H9 (cell line): ENCODE results near the gene ASB8. TPM values are rescaled to one million over a fixed set of nuclear protein-coding genes. Genes with fewer than 3 reads are reported as not detected.
"Not testable (repeated sequence)": the region's sequence is repeated elsewhere in the genome, so short reads cannot be mapped to it uniquely, and the experiment has no call there.

Experiments
- DNase-seq: peaks from one replicate; pipeline ENCODE4 v3.0.0-alpha.2; 2017
- H2AFZ ChIP-seq: one replicate; pipeline ENCODE4 v1.6.1; 2013; ENCODE audit warnings: mild to moderate bottlenecking, low read length, control low read depth, moderate library complexity
- H2AK5ac ChIP-seq: 2 replicates; pipeline ENCODE4 v1.6.1; 2013; ENCODE audit warnings: low read length, control low read depth, mixed read lengths; ENCODE audit not compliant: insufficient read length
- H2BK120ac ChIP-seq: one replicate; pipeline ENCODE4 v1.6.1; 2013; ENCODE audit warnings: low read depth, mild to moderate bottlenecking, low read length, control low read depth, inconsistent platforms; ENCODE audit not compliant: poor library complexity, severe bottlenecking
- H2BK12ac ChIP-seq: 2 replicates; pipeline ENCODE4 v1.6.1; 2013; ENCODE audit warnings: low read length, control low read depth, mixed read lengths, low read depth; ENCODE audit not compliant: insufficient read length
- H2BK15ac ChIP-seq: 2 replicates; pipeline ENCODE4 v1.6.1; 2013; ENCODE audit warnings: low read depth, low read length, control low read depth
- H2BK20ac ChIP-seq: one replicate; pipeline ENCODE4 v1.6.1; 2013; ENCODE audit warnings: low read depth, mild to moderate bottlenecking, low read length, control low read depth, inconsistent platforms; ENCODE audit not compliant: poor library complexity, severe bottlenecking
- H2BK5ac ChIP-seq: 2 replicates; pipeline ENCODE4 v1.6.1; 2013; ENCODE audit warnings: low read length, control low read depth, mixed read lengths; ENCODE audit not compliant: insufficient read length
- H3K14ac ChIP-seq: 2 replicates; pipeline ENCODE4 v1.6.1; 2013; ENCODE audit warnings: low read length, control low read depth; ENCODE audit not compliant: insufficient read depth
- H3K18ac ChIP-seq: 2 replicates; pipeline ENCODE4 v1.6.1; 2013; ENCODE audit warnings: low read depth, mild to moderate bottlenecking, mixed read lengths, low read length, control low read depth; ENCODE audit not compliant: insufficient read length
- H3K23ac ChIP-seq: 2 replicates; pipeline ENCODE4 v1.6.1; 2013; ENCODE audit warnings: low read length, control low read depth, mixed read lengths, low read depth; ENCODE audit not compliant: insufficient read length
- H3K23me2 ChIP-seq: 2 replicates; pipeline ENCODE4 v1.6.1; 2013; ENCODE audit warnings: low read depth, mild to moderate bottlenecking, mixed read lengths, low read length, control low read depth; ENCODE audit not compliant: insufficient read length, poor library complexity, severe bottlenecking
- H3K27ac ChIP-seq: 2 replicates; pipeline ENCODE4 v1.5.1; 2013; ENCODE audit warnings: low read length, control low read depth, mixed read lengths, low read depth; ENCODE audit not compliant: insufficient read length
- H3K27me3 ChIP-seq: 2 replicates; pipeline ENCODE4 v1.6.1; 2013; ENCODE audit warnings: low read length, control low read depth, inconsistent platforms; ENCODE audit not compliant: insufficient read depth
- H3K4ac ChIP-seq: 2 replicates; pipeline ENCODE4 v1.6.1; 2013; ENCODE audit warnings: low read depth, mild to moderate bottlenecking, control low read depth, inconsistent platforms, low read length, moderate library complexity
- H3K4me1 ChIP-seq: 2 replicates; pipeline ENCODE4 v1.6.1; 2013; ENCODE audit warnings: low read length, control low read depth, inconsistent platforms; ENCODE audit not compliant: insufficient read depth
- H3K4me2 ChIP-seq: 2 replicates; pipeline ENCODE4 v1.6.1; 2013; ENCODE audit warnings: low read length, control low read depth, mixed read lengths; ENCODE audit not compliant: insufficient read length, insufficient read depth
- H3K56ac ChIP-seq: 2 replicates; pipeline ENCODE4 v1.6.1; 2013; ENCODE audit warnings: low read depth, mild to moderate bottlenecking, mixed read lengths, low read length, control low read depth; ENCODE audit not compliant: insufficient read length
- H3K79me1 ChIP-seq: 2 replicates; pipeline ENCODE4 v1.6.1; 2013; ENCODE audit warnings: low read depth, mild to moderate bottlenecking, moderate library complexity, low read length, control low read depth, inconsistent platforms; ENCODE audit not compliant: insufficient read depth, poor library complexity, severe bottlenecking
- H3K79me2 ChIP-seq: 2 replicates; pipeline ENCODE4 v1.6.1; 2013; ENCODE audit warnings: low read length, control low read depth, inconsistent platforms; ENCODE audit not compliant: insufficient read depth
- H3K9ac ChIP-seq: 2 replicates; pipeline ENCODE4 v1.6.1; 2013; ENCODE audit warnings: low read length, control low read depth, mixed read lengths; ENCODE audit not compliant: insufficient read length; ENCODE audit errors: extremely low read depth
- H3K9me3 ChIP-seq: one replicate; pipeline ENCODE4 v1.6.1; 2013; ENCODE audit warnings: low read depth, low read length, inconsistent platforms; ENCODE audit not compliant: control insufficient read depth
- H3T11ph ChIP-seq: one replicate; pipeline ENCODE4 v1.6.1; 2013; ENCODE audit warnings: mild to moderate bottlenecking, low read length, control low read depth, inconsistent platforms
- H4K20me1 ChIP-seq: one replicate; pipeline ENCODE4 v1.6.1; 2013; ENCODE audit not compliant: control insufficient read depth, insufficient read length, insufficient read depth
- H4K5ac ChIP-seq: 2 replicates; pipeline ENCODE4 v1.6.1; 2013; ENCODE audit warnings: low read depth, mild to moderate bottlenecking, mixed read lengths, low read length, control low read depth; ENCODE audit not compliant: insufficient read length
- H4K8ac ChIP-seq: replicated peaks from 2 replicates; pipeline ENCODE4 v1.6.1; 2013; ENCODE audit warnings: low read length, control low read depth, mixed read lengths, low read depth; ENCODE audit not compliant: insufficient read length
- H4K91ac ChIP-seq: 2 replicates; pipeline ENCODE4 v1.6.1; 2013; ENCODE audit warnings: low read depth, mild to moderate bottlenecking, moderate library complexity, mixed read lengths, low read length, control low read depth; ENCODE audit not compliant: insufficient read length
- H3K27ac Mint-ChIP-seq, 3 experiments: 2 replicates in 2 of 3; 3 replicates in 1 of 3; pipeline ENCODE4 v1.8.0; 2020 to 2021; ENCODE audit warnings: mixed read lengths in 3 of 3, mild to moderate bottlenecking in 1 of 3, moderate library complexity in 1 of 3
- H3K27me3 Mint-ChIP-seq: 2 replicates; pipeline ENCODE4 v1.8.0; 2021; ENCODE audit warnings: low read depth, mild to moderate bottlenecking, moderate library complexity, mixed read lengths
- H3K36me3 Mint-ChIP-seq, 3 experiments: 2 replicates in 2 of 3; 3 replicates in 1 of 3; pipeline ENCODE4 v1.8.0; 2020 to 2021; ENCODE audit warnings: low read depth in 3 of 3, mixed read lengths in 3 of 3; ENCODE audit not compliant: insufficient read depth in 1 of 3
- H3K4me1 Mint-ChIP-seq, 2 experiments: 2 replicates each; pipeline ENCODE4 v1.8.0; 2020; ENCODE audit warnings: mixed read lengths in 2 of 2
- H3K4me3 Mint-ChIP-seq, 2 experiments: 2 replicates in 1 of 2; 3 replicates in 1 of 2; pipeline ENCODE4 v1.8.0; 2020 to 2021; ENCODE audit warnings: mild to moderate bottlenecking in 2 of 2, mixed read lengths in 2 of 2, moderate library complexity in 1 of 2
- H3K9me3 Mint-ChIP-seq, 2 experiments: 2 replicates in 1 of 2; 3 replicates in 1 of 2; pipeline ENCODE4 v1.8.0; 2020; ENCODE audit warnings: mild to moderate bottlenecking in 2 of 2, mixed read lengths in 2 of 2, moderate library complexity in 1 of 2
- WGBS: extraction: QIAGEN DNeasy Blood & Tissue Kit; methylation state at CpG from one replicate; pipeline ENCODE4 v1.1.7; 2013; ENCODE audit warnings: missing lambda C conversion rate, low lambda C conversion rate, mixed read lengths; ENCODE audit not compliant: insufficient read length; ENCODE audit errors: extremely low coverage; 5-methylcytosine and 5-hydroxymethylcytosine counted together
- total RNA-seq: library from RNA; stranded (reverse); gene quantifications from 2 replicates; pipeline ENCODE4 v1.2.1, GENCODE V29; 2021
- TF ChIP-seq, protein P1 (sequence below): fragments of 200-600 bp; sonication (generic); conservative IDR thresholded peaks from 3 replicates; pipeline ENCODE4 v1.8.0; 2021; ENCODE audit warnings: antibody characterized with exemption, mild to moderate bottlenecking

The ASB8 gene
- total RNA-seq, 1 experiment from 2014 or later, result 10.9 TPM

DNA sequence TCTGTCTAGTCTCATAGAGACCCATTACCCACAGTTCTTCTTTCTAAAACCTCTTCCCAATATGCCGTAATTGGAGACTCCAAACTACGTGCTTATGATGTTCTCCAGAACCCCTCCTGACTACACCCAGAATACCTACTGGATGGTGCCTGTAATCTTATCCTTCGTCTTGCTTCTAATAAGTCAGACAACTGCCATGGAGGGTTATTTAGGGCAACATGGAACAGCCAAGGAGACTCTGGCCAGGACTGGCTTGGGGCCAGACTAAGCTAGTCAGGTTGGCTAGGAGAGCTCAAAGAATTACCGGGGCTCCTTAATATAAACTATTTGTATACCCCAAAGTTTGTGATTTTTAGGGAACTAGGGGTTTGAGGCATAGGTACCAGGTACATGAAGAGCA, 31.3 kb downstream of the ASB8 start:
- Histone ChIP-seq H4K8ac (no peak overlapping the region), H3K9me3 (no peaks in the 10 kb centered on the region), H4K5ac (no peak overlapping the region), H3K23ac (no peak overlapping the region), H3K79me2 (peaks cover 1% of the 10 kb centered on the region; the same call in 1 of the 2 replicates), H4K20me1 (no peaks in the 10 kb centered on the region), H3K4me2 (no peak overlapping the region), H3K56ac (no peak overlapping the region), H2AFZ (no peak overlapping the region), H3T11ph (no peak overlapping the region), H4K91ac (no peak overlapping the region), H2AK5ac (no peak overlapping the region), H2BK5ac (no peak overlapping the region), H3K27me3 (no peaks in the 10 kb centered on the region), H3K4ac (no peak overlapping the region), H3K79me1 (no peaks in the 10 kb centered on the region), H2BK12ac (no peak overlapping the region), H2BK20ac (no peak overlapping the region), H3K14ac (no peak overlapping the region), H3K27ac (no peak overlapping the region), H3K23me2 (no peaks in the 10 kb centered on the region), H3K4me1 (no peaks in the 10 kb centered on the region), H3K18ac (no peak overlapping the region), H2BK15ac (no peak overlapping the region), H2BK120ac (no peak overlapping the region), H3K9ac (no peak overlapping the region)
- Mint-ChIP-seq H3K27ac (no peak overlapping the region; a peak in 1 of 7 replicates), H3K4me3 (no peak overlapping the region), H3K36me3 (peaks cover 17 to 68% (median 53%) of the 10 kb centered on the region in 3 experiments), H3K9me3 (no peaks in the 10 kb centered on the region), H3K27me3 (no peaks in the 10 kb centered on the region), H3K4me1 (peaks cover 1% of the 10 kb centered on the region in 2 experiments)
- DNase-seq, result no peak
- WGBS, result no CpG with 5 or more reads among the region's 4 CpGs
- TF ChIP-seq, protein P1, sequence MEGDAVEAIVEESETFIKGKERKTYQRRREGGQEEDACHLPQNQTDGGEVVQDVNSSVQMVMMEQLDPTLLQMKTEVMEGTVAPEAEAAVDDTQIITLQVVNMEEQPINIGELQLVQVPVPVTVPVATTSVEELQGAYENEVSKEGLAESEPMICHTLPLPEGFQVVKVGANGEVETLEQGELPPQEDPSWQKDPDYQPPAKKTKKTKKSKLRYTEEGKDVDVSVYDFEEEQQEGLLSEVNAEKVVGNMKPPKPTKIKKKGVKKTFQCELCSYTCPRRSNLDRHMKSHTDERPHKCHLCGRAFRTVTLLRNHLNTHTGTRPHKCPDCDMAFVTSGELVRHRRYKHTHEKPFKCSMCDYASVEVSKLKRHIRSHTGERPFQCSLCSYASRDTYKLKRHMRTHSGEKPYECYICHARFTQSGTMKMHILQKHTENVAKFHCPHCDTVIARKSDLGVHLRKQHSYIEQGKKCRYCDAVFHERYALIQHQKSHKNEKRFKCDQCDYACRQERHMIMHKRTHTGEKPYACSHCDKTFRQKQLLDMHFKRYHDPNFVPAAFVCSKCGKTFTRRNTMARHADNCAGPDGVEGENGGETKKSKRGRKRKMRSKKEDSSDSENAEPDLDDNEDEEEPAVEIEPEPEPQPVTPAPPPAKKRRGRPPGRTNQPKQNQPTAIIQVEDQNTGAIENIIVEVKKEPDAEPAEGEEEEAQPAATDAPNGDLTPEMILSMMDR, result no peak

DNA sequence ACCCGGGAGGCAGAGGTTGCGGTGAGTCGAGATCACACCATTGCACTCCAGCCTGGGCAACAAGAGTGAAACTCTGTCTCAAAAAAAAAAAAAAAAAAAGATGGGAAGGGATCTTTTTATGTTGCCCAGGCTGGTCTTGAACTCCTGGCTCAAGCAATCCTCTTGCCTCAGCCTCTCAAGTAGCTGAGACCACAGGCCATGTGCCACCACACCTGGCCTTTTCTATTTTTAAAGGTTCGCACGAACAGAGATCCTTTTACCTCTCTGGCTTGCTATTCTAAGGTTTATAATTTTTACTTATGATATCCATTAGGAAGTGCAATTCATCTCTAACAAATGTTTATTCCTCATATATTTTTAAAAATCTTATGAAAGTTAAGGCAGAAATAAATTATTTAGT, 31.8 kb downstream of the ASB8 start:
- not testable (repeated sequence) for H2BK20ac ChIP-seq, H3K79me2 ChIP-seq, H4K5ac ChIP-seq, H4K20me1 ChIP-seq, H4K8ac ChIP-seq, H3K79me1 ChIP-seq, H2BK15ac ChIP-seq, H2BK12ac ChIP-seq, H2AK5ac ChIP-seq, H2BK5ac ChIP-seq, H3K23ac ChIP-seq, H3T11ph ChIP-seq, H3K27me3 Mint-ChIP-seq, H3K14ac ChIP-seq, H3K56ac ChIP-seq, H3K9ac ChIP-seq, H3K4me1 ChIP-seq, H2BK120ac ChIP-seq, H3K23me2 ChIP-seq, DNase-seq, H4K91ac ChIP-seq, H3K27ac Mint-ChIP-seq, H3K9me3 ChIP-seq, H3K4me1 Mint-ChIP-seq, H3K4ac ChIP-seq, H3K4me2 ChIP-seq, H3K18ac ChIP-seq, H3K27me3 ChIP-seq, H3K9me3 Mint-ChIP-seq, H3K27ac ChIP-seq, H2AFZ ChIP-seq, H3K4me3 Mint-ChIP-seq
- WGBS, result no CpG with 5 or more reads among the region's 5 CpGs
- H3K36me3 Mint-ChIP-seq, result peaks cover 17 to 64% (median 49%) of the 10 kb centered on the region in 3 experiments
